Measurements from ENCODE around the gene DAP3. TPM values are rescaled to one million over a fixed set of nuclear protein-coding genes. Genes with fewer than 3 reads are reported as not detected.
"Not testable (repeated sequence)": the region's sequence is repeated elsewhere in the genome, so short reads cannot be mapped to it uniquely, and the experiment has no call there.

The DAP3 gene
- total and polyA plus RNA-seq, 2 donors (not counting 1 experiment from before 2014, with no cell fraction given) = 84.7 to 107 TPM

- peaks cover 26% of the 10 kb centered on the region for H3K4me1 Mint-ChIP-seq
- H3K36me3 ChIP-seq (replicated peaks in 1 of 2; ENCODE audit: control extremely low read depth in 1 of 2, control insufficient read depth in 1 of 2, extremely low read depth in 1 of 2, insufficient read depth in 2 of 2, low read length in 1 of 2) = peaks cover 0 to 7% of the 10 kb centered on the region in 2 experiments
- DNase-seq = no peak
- H3K4me2 ChIP-seq (replicated peaks; ENCODE audit: low read depth, low read length, poor library complexity, severe bottlenecking) = no peak overlapping the region
- H3K4me3 Mint-ChIP-seq = no peak overlapping the region
- H3K27ac Mint-ChIP-seq = no peak overlapping the region
- no peaks in the 10 kb centered on the region for H3K27me3 Mint-ChIP-seq
- H3K9me3 ChIP-seq (ENCODE audit: control extremely low read depth in 1 of 3, control insufficient read depth in 2 of 3, insufficient read depth in 1 of 3, low read length in 2 of 3) = no peaks in the 10 kb centered on the region
- ChIA-PET CTCF (no interaction called here), POLR2A (interaction anchor here (0.6 kb wide), 1 partner anchor 166 kb away, joined by 3 read pairs; no protein-coding TSS in a partner anchor)
- H3K27me3 ChIP-seq (replicated peaks in 1 of 4; ENCODE audit: control extremely low read depth in 1 of 4, control insufficient read depth in 3 of 4, insufficient read depth in 4 of 4, low read length in 3 of 4) = no peaks in the 10 kb centered on the region
- H3K9ac ChIP-seq (ENCODE audit: low read length) = no peak overlapping the region
- peaks cover 5% of the 10 kb centered on the region for H4K20me1 ChIP-seq (ENCODE audit: control insufficient read depth, insufficient read depth, low read length, poor library complexity, severe bottlenecking)
- H2AFZ ChIP-seq (ENCODE audit: insufficient read depth, low read depth, low read length, poor library complexity, severe bottlenecking) = no peak overlapping the region
- peaks cover 3% of the 10 kb centered on the region for H3K9me3 Mint-ChIP-seq (ENCODE audit: insufficient read depth)
- H3K79me2 ChIP-seq (ENCODE audit: control insufficient read depth, insufficient read depth, low read length) = peaks cover 80% of the 10 kb centered on the region
- no peak for TF ChIP-seq CTCF (IDR thresholded peaks at IDR 0.05)
- TF ChIP-seq EZH2 (IDR thresholded peaks at IDR 0.05; ENCODE audit: borderline replicate concordance, insufficient read depth, low read depth, low read length, poor library complexity, severe bottlenecking) = no peak
- intact Hi-C loops (cut with micrococcal nuclease) = no loop called here
- H3K4me1 ChIP-seq (ENCODE audit: control insufficient read depth in 2 of 2, insufficient read depth in 2 of 2, low read length in 2 of 2) = no peaks in the 10 kb centered on the region
- no peak for ATAC-seq (ENCODE audit: low read depth)
- H3K27ac ChIP-seq (ENCODE audit: low read length in 2 of 2) = no peak overlapping the region
- no peak overlapping the region for H3K4me3 ChIP-seq (ENCODE audit: control extremely low read depth in 1 of 5, extremely low read depth in 1 of 5, insufficient read depth in 1 of 5, low read depth in 2 of 5, low read length in 4 of 5)
- WGBS (ENCODE audit: insufficient coverage) = 100% methylated on average over 3 of the region's 10 CpGs
These were observed 8.2 kb downstream of the DAP3 start for GRCh38 chr1:155697046-155697445.

- POLR2A ChIA-PET; DNase-seq; H3K27ac Mint-ChIP-seq; H3K4me3 ChIP-seq (ENCODE audit: control extremely low read depth in 1 of 5, extremely low read depth in 1 of 5, insufficient read depth in 1 of 5, low read depth in 2 of 5, low read length in 4 of 5); intact Hi-C loops (cut with micrococcal nuclease); H3K27me3 ChIP-seq (replicated peaks in 1 of 4; ENCODE audit: control extremely low read depth in 1 of 4, control insufficient read depth in 3 of 4, insufficient read depth in 4 of 4, low read length in 3 of 4); H3K9me3 Mint-ChIP-seq (ENCODE audit: insufficient read depth); H3K4me2 ChIP-seq (replicated peaks; ENCODE audit: low read depth, low read length, poor library complexity, severe bottlenecking); H3K4me3 Mint-ChIP-seq; H3K36me3 ChIP-seq (replicated peaks in 1 of 2; ENCODE audit: control extremely low read depth in 1 of 2, control insufficient read depth in 1 of 2, extremely low read depth in 1 of 2, insufficient read depth in 2 of 2, low read length in 1 of 2); H3K27ac ChIP-seq (ENCODE audit: low read length in 2 of 2); H3K27me3 Mint-ChIP-seq; CTCF ChIA-PET; H3K4me1 ChIP-seq (ENCODE audit: control insufficient read depth in 2 of 2, insufficient read depth in 2 of 2, low read length in 2 of 2); ATAC-seq (ENCODE audit: low read depth); H2AFZ ChIP-seq (ENCODE audit: insufficient read depth, low read depth, low read length, poor library complexity, severe bottlenecking); H4K20me1 ChIP-seq (ENCODE audit: control insufficient read depth, insufficient read depth, low read length, poor library complexity, severe bottlenecking); H3K9ac ChIP-seq (ENCODE audit: low read length); H3K9me3 ChIP-seq (ENCODE audit: control extremely low read depth in 1 of 3, control insufficient read depth in 2 of 3, insufficient read depth in 1 of 3, low read length in 2 of 3): not testable (repeated sequence)
- H3K4me1 Mint-ChIP-seq = peaks cover 28% of the 10 kb centered on the region
- peaks cover 80% of the 10 kb centered on the region for H3K79me2 ChIP-seq (ENCODE audit: control insufficient read depth, insufficient read depth, low read length)
- 96% methylated on average over 11 of the region's 11 CpGs for WGBS (ENCODE audit: insufficient coverage)
These were observed 8.7 kb downstream of the DAP3 start for GRCh38 chr1:155697616-155698015.
